ENCODE results near the gene CACNA2D4.

GRCh38 chr12:1834186-1834925 is 84.1 kb downstream of the CACNA2D4 start:
- no peak for TF ChIP-seq ZNF384 (IDR thresholded peaks at IDR 0.05)
- no peak for TF ChIP-seq FOXK2 (IDR thresholded peaks at IDR 0.05)
- no peak for TF ChIP-seq LEF1 (IDR thresholded peaks at IDR 0.05; ENCODE audit: borderline replicate concordance)
- TF ChIP-seq TARDBP (IDR thresholded peaks at IDR 0.05): no peak
- TF ChIP-seq SP1 (IDR thresholded peaks at IDR 0.05): no peak
- no peak for TF ChIP-seq NFRKB (IDR thresholded peaks at IDR 0.05)
- no peak for TF ChIP-seq FOXM1 (IDR thresholded peaks at IDR 0.05; ENCODE audit: borderline replicate concordance)
- TF ChIP-seq HDGF (IDR thresholded peaks at IDR 0.05; ENCODE audit: borderline replicate concordance): no peak
- TF ChIP-seq SUZ12 (IDR thresholded peaks at IDR 0.05): no peak
- TF ChIP-seq FOXA1 (IDR thresholded peaks at IDR 0.05): no peak
- no peak for TF ChIP-seq PKNOX1 (IDR thresholded peaks at IDR 0.05)

Data from HEK293T (cell line).